Natural killer cell treated with Interleukin-12 subunit alpha and Interleukin-12 subunit beta and Interleukin-15 and Interleukin-18, amount 100 ng/mL, for 72 hours (primary cell): ENCODE measurements around the gene ASB6. TPM values are rescaled to one million over a fixed set of nuclear protein-coding genes. Genes with fewer than 3 reads are reported as not detected.

Source experiments
- ATAC-seq, 2 donors: fragments of 150-1000 bp; cut with Tn5 transposase in 1 of 2; sonication (Bioruptor Pico), chemical (Tn5 transposase) in 1 of 2; 2 replicates each; pipeline ENCODE4 v1.10.0; 2021
- DNase-seq: peaks from one replicate; pipeline ENCODE4 v3.0.0; 2022; ENCODE audit warnings: low spot score
- H3K27ac Mint-ChIP-seq, 2 donors: 1 replicate in 1 of 2; 2 replicates in 1 of 2; pipeline ENCODE4 v1.8.0; 2022; ENCODE audit warnings: mixed read lengths in 2 of 2, mild to moderate bottlenecking in 1 of 2, moderate library complexity in 1 of 2
- H3K27me3 Mint-ChIP-seq, 2 donors: 1 replicate in 1 of 2; 2 replicates in 1 of 2; pipeline ENCODE4 v1.8.0; 2022; ENCODE audit warnings: mixed read lengths in 2 of 2
- H3K36me3 Mint-ChIP-seq: one replicate; pipeline ENCODE4 v1.8.0; 2022; ENCODE audit warnings: mixed read lengths
- H3K4me1 Mint-ChIP-seq, 2 donors: 1 replicate in 1 of 2; 2 replicates in 1 of 2; pipeline ENCODE4 v1.8.0; 2022; ENCODE audit warnings: low read depth in 2 of 2, mixed read lengths in 2 of 2, mild to moderate bottlenecking in 1 of 2
- H3K4me3 Mint-ChIP-seq: one replicate; pipeline ENCODE4 v1.8.0; 2022; ENCODE audit warnings: mixed read lengths
- H3K9me3 Mint-ChIP-seq: 2 replicates; pipeline ENCODE4 v1.8.0; 2022; ENCODE audit warnings: mixed read lengths
- total RNA-seq, 2 donors: library from RNA; stranded (reverse); gene quantifications; one replicate each; pipeline ENCODE4 v1.2.3, GENCODE V29; 2022

The ASB6 gene
- total RNA-seq, 2 donors from 2014 or later: 31.0 to 42.5 TPM

GRCh38 chr9:129661029-129661428 lies 19.1 kb upstream of the ASB6 start:
- Mint-ChIP-seq H3K27ac (no peak overlapping the region), H3K4me3 (no peak overlapping the region), H3K36me3 (no peaks in the 10 kb centered on the region), H3K9me3 (no peaks in the 10 kb centered on the region), H3K27me3 (peaks cover 0 to 4% of the 10 kb centered on the region in 2 donors), H3K4me1 (peaks cover 0 to 4% of the 10 kb centered on the region in 2 donors)
- ATAC-seq: no peak
- no peak for DNase-seq

GRCh38 chr9:129656795-129657390 lies 14.9 kb upstream of the ASB6 start:
- ATAC-seq: peak; percentile 60 to 84
- H3K27me3 Mint-ChIP-seq: peaks cover 0 to 4% of the 10 kb centered on the region in 2 donors
- no peaks in the 10 kb centered on the region for H3K36me3 Mint-ChIP-seq
- H3K4me3 Mint-ChIP-seq: no peak overlapping the region
- H3K4me1 Mint-ChIP-seq: no peaks in the 10 kb centered on the region
- no peak for DNase-seq
- H3K27ac Mint-ChIP-seq: no peak overlapping the region
- H3K9me3 Mint-ChIP-seq: no peaks in the 10 kb centered on the region

GRCh38 chr9:129655696-129656095 lies 13.7 kb upstream of the ASB6 start:
- no peaks in the 10 kb centered on the region for H3K4me1 Mint-ChIP-seq
- peaks cover 0 to 4% of the 10 kb centered on the region in 2 donors for H3K27me3 Mint-ChIP-seq
- H3K27ac Mint-ChIP-seq: peak overlapping the region in 1 of 2 donors; percentile 22
- no peaks in the 10 kb centered on the region for H3K9me3 Mint-ChIP-seq
- DNase-seq: no peak
- H3K36me3 Mint-ChIP-seq: no peaks in the 10 kb centered on the region
- no peak overlapping the region for H3K4me3 Mint-ChIP-seq
- ATAC-seq: no peak

- H3K36me3 Mint-ChIP-seq: no peaks in the 10 kb centered on the region
- peaks cover 0 to 4% of the 10 kb centered on the region in 2 donors for H3K27me3 Mint-ChIP-seq
- ATAC-seq: no peak
- no peak for DNase-seq
- H3K4me1 Mint-ChIP-seq: peaks cover 0 to under 1% of the 10 kb centered on the region in 2 donors
- no peak overlapping the region for H3K4me3 Mint-ChIP-seq
- H3K9me3 Mint-ChIP-seq: no peaks in the 10 kb centered on the region
- H3K27ac Mint-ChIP-seq: no peak overlapping the region
Observed at GRCh38 chr9:129655154-129655553, 13.2 kb upstream of the ASB6 start.

- Mint-ChIP-seq H3K9me3 (no peaks in the 10 kb centered on the region), H3K36me3 (no peaks in the 10 kb centered on the region), H3K4me3 (no peak overlapping the region), H3K4me1 (peaks cover 0 to 2% of the 10 kb centered on the region in 2 donors), H3K27me3 (peaks cover 0 to 4% of the 10 kb centered on the region in 2 donors), H3K27ac (no peak overlapping the region)
- ATAC-seq: no peak
- no peak for DNase-seq
Observed at GRCh38 chr9:129654554-129655040, 12.6 kb upstream of the ASB6 start.

- ATAC-seq (no peak), DNase-seq (no peak)
- H3K36me3 Mint-ChIP-seq: no peaks in the 10 kb centered on the region
- no peaks in the 10 kb centered on the region for H3K9me3 Mint-ChIP-seq
- peaks cover 0 to 2% of the 10 kb centered on the region in 2 donors for H3K4me1 Mint-ChIP-seq
- no peak overlapping the region for H3K4me3 Mint-ChIP-seq
- H3K27ac Mint-ChIP-seq: no peak overlapping the region
- peaks cover 0 to 4% of the 10 kb centered on the region in 2 donors for H3K27me3 Mint-ChIP-seq
Observed at GRCh38 chr9:129653823-129654553, 12.0 kb upstream of the ASB6 start.

- ATAC-seq (peak in 1 of 2 donors; percentile 4), DNase-seq (no peak)
- Mint-ChIP-seq H3K4me3 (no peak overlapping the region), H3K4me1 (peaks cover 0 to 2% of the 10 kb centered on the region in 2 donors), H3K36me3 (no peaks in the 10 kb centered on the region), H3K27ac (no peak overlapping the region), H3K9me3 (no peaks in the 10 kb centered on the region), H3K27me3 (no peaks in the 10 kb centered on the region)
Observed at GRCh38 chr9:129650680-129651235, 8.8 kb upstream of the ASB6 start.

- Mint-ChIP-seq H3K36me3 (no peaks in the 10 kb centered on the region), H3K4me3 (no peak overlapping the region), H3K27ac (no peak overlapping the region), H3K4me1 (peaks cover 0 to 2% of the 10 kb centered on the region in 2 donors), H3K27me3 (no peaks in the 10 kb centered on the region), H3K9me3 (no peaks in the 10 kb centered on the region)
- no peak for ATAC-seq
- DNase-seq: no peak
Observed at GRCh38 chr9:129649726-129650679, 8.1 kb upstream of the ASB6 start.

GRCh38 chr9:129648764-129649115 lies 6.8 kb upstream of the ASB6 start:
- ATAC-seq: no peak
- DNase-seq: no peak
- Mint-ChIP-seq H3K9me3 (no peaks in the 10 kb centered on the region), H3K27me3 (no peaks in the 10 kb centered on the region), H3K27ac (no peak overlapping the region), H3K4me3 (no peak overlapping the region), H3K4me1 (peaks cover 0 to 2% of the 10 kb centered on the region in 2 donors), H3K36me3 (no peaks in the 10 kb centered on the region)

- ATAC-seq: peak; percentile 11 to 13
- no peaks in the 10 kb centered on the region for H3K36me3 Mint-ChIP-seq
- H3K27me3 Mint-ChIP-seq: no peaks in the 10 kb centered on the region
- no peak for DNase-seq
- H3K9me3 Mint-ChIP-seq: no peaks in the 10 kb centered on the region
- H3K4me3 Mint-ChIP-seq: no peak overlapping the region
- no peak overlapping the region for H3K27ac Mint-ChIP-seq
- peaks cover 0 to 2% of the 10 kb centered on the region in 2 donors for H3K4me1 Mint-ChIP-seq
Observed at GRCh38 chr9:129648092-129648763, 6.3 kb upstream of the ASB6 start.

- H3K9me3 Mint-ChIP-seq: no peaks in the 10 kb centered on the region
- no peaks in the 10 kb centered on the region for H3K36me3 Mint-ChIP-seq
- H3K4me1 Mint-ChIP-seq: peaks cover 0 to 2% of the 10 kb centered on the region in 2 donors
- no peak overlapping the region for H3K27ac Mint-ChIP-seq
- ATAC-seq (no peak), DNase-seq (no peak)
- H3K27me3 Mint-ChIP-seq: no peaks in the 10 kb centered on the region
- no peak overlapping the region for H3K4me3 Mint-ChIP-seq
Observed at GRCh38 chr9:129647635-129648034, 5.7 kb upstream of the ASB6 start.

- H3K4me3 Mint-ChIP-seq: no peak overlapping the region
- no peaks in the 10 kb centered on the region for H3K27me3 Mint-ChIP-seq
- H3K27ac Mint-ChIP-seq: no peak overlapping the region
- no peaks in the 10 kb centered on the region for H3K9me3 Mint-ChIP-seq
- DNase-seq: no peak
- peaks cover 0 to 2% of the 10 kb centered on the region in 2 donors for H3K4me1 Mint-ChIP-seq
- ATAC-seq: no peak
- no peaks in the 10 kb centered on the region for H3K36me3 Mint-ChIP-seq
Observed at GRCh38 chr9:129646654-129647053, 4.7 kb upstream of the ASB6 start.

- H3K4me1 Mint-ChIP-seq: peaks cover 3 to 4% of the 10 kb centered on the region in 2 donors
- DNase-seq (no peak), ATAC-seq (no peak)
- H3K36me3 Mint-ChIP-seq: no peaks in the 10 kb centered on the region
- H3K4me3 Mint-ChIP-seq: no peak overlapping the region
- H3K27ac Mint-ChIP-seq: no peak overlapping the region
- no peaks in the 10 kb centered on the region for H3K27me3 Mint-ChIP-seq
- no peaks in the 10 kb centered on the region for H3K9me3 Mint-ChIP-seq
Observed at GRCh38 chr9:129646252-129646651, 4.3 kb upstream of the ASB6 start.
